Suprapubic skin (tissue), 4 donors: ENCODE results near the gene MCOLN3. TPM values are rescaled to one million over a fixed set of nuclear protein-coding genes. Genes with fewer than 3 reads are reported as not detected.
"Not testable (repeated sequence)": the region's sequence is repeated elsewhere in the genome, so short reads cannot be mapped to it uniquely, and the experiment has no call there.

Experiments
- DNase-seq, 2 donors: peaks; one replicate each; pipeline ENCODE4 v3.0.0-alpha.2; 2019; ENCODE audit warnings: low spot score in 2 of 2
- H3K27ac ChIP-seq: fragments of 200-600 bp; sonication (generic); one replicate; pipeline ENCODE4 v1.5.1; 2019
- H3K27me3 ChIP-seq: fragments of 200-600 bp; sonication (generic); one replicate; pipeline ENCODE4 v1.5.1; 2019
- H3K36me3 ChIP-seq: fragments of 200-600 bp; sonication (generic); one replicate; pipeline ENCODE4 v1.5.1; 2019
- H3K4me1 ChIP-seq: fragments of 200-600 bp; sonication (generic); one replicate; pipeline ENCODE4 v1.5.1; 2019
- H3K4me3 ChIP-seq: fragments of 200-600 bp; sonication (generic); one replicate; pipeline ENCODE4 v1.5.1; 2019; ENCODE audit warnings: mild to moderate bottlenecking
- H3K9me3 ChIP-seq: fragments of 200-600 bp; sonication (generic); one replicate; pipeline ENCODE4 v1.5.1; 2019
- CTCF ChIP-seq, 2 donors: fragments of 200-600 bp in 1 of 2; fragments of 450-650 bp in 1 of 2; sonication (generic) in 1 of 2; IDR thresholded peaks; one replicate each; pipeline ENCODE4 v1.5.1; 2016 to 2019; ENCODE audit warnings: antibody characterized with exemption in 2 of 2, mild to moderate bottlenecking in 1 of 2, moderate library complexity in 1 of 2
- EP300 ChIP-seq: sonication (generic); formaldehyde crosslinking; IDR thresholded peaks from one replicate; pipeline ENCODE4 v1.6.1; 2017; ENCODE audit warnings: antibody characterized with exemption
- POLR2A ChIP-seq, 2 donors: fragments of 450-650 bp; IDR thresholded peaks; one replicate each; pipeline ENCODE4 v1.6.1; 2017; ENCODE audit warnings: antibody characterized with exemption in 2 of 2, mild to moderate bottlenecking in 2 of 2, moderate library complexity in 2 of 2
- POLR2AphosphoS5 ChIP-seq, 3 donors: sonication (generic); formaldehyde crosslinking; IDR thresholded peaks; one replicate each; pipeline ENCODE4 v1.6.1; 2017; ENCODE audit warnings: antibody characterized with exemption in 3 of 3
- WGBS: methylation state at CpG from one replicate; pipeline ENCODE4 v1.1.5; 2018; 5-methylcytosine and 5-hydroxymethylcytosine counted together
- total RNA-seq, 4 donors: library from RNA; depleted of rRNA; stranded (reverse); fragments of >200 nt; gene quantifications; one replicate each; pipeline ENCODE4 v1.1.0, GENCODE V29; 2016

The MCOLN3 gene
- total RNA-seq, 4 donors from 2014 or later, result 2.0 to 10.7 (median 6.1) TPM

GRCh38 chr1:84988588-84988987, 59.7 kb downstream of the MCOLN3 start:
- Histone ChIP-seq H3K36me3 (no peaks in the 10 kb centered on the region), H3K4me1 (no peaks in the 10 kb centered on the region), H3K27ac (no peak overlapping the region), H3K27me3 (no peaks in the 10 kb centered on the region), H3K9me3 (no peaks in the 10 kb centered on the region), H3K4me3 (no peak overlapping the region)
- 83% methylated on average over 2 of the region's 2 CpGs for WGBS
- no peak for DNase-seq
- TF ChIP-seq POLR2A (IDR thresholded peaks at IDR 0.05) (no peak), EP300 (no peak), POLR2AphosphoS5 (IDR thresholded peaks at IDR 0.05) (no peak), CTCF (IDR thresholded peaks at IDR 0.05) (no peak)

- not testable (repeated sequence) for H3K9me3 ChIP-seq, H3K36me3 ChIP-seq, H3K4me3 ChIP-seq, H3K27ac ChIP-seq, DNase-seq, H3K27me3 ChIP-seq, H3K4me1 ChIP-seq
- WGBS, result 82% methylated on average over 3 of the region's 3 CpGs
These were observed 61.7 kb downstream of the MCOLN3 start for GRCh38 chr1:84986561-84986960.

- Histone ChIP-seq H3K9me3 (no peaks in the 10 kb centered on the region), H3K4me3 (no peak overlapping the region), H3K36me3 (no peaks in the 10 kb centered on the region), H3K27me3 (no peaks in the 10 kb centered on the region), H3K4me1 (no peaks in the 10 kb centered on the region), H3K27ac (no peak overlapping the region)
- DNase-seq, result no peak
- TF ChIP-seq POLR2A (IDR thresholded peaks at IDR 0.05), result no peak
- TF ChIP-seq POLR2AphosphoS5 (IDR thresholded peaks at IDR 0.05), result no peak
- no peak for TF ChIP-seq EP300
- TF ChIP-seq CTCF (IDR thresholded peaks at IDR 0.05), result no peak
These were observed 62.9 kb downstream of the MCOLN3 start for GRCh38 chr1:84985365-84985764.

GRCh38 chr1:84982395-84982794, 65.9 kb downstream of the MCOLN3 start:
- H3K36me3 ChIP-seq, result no peaks in the 10 kb centered on the region
- DNase-seq, result no peak
- WGBS, result 81% methylated on average over 2 of the region's 2 CpGs
- H3K4me3 ChIP-seq, result no peak overlapping the region
- no peaks in the 10 kb centered on the region for H3K27me3 ChIP-seq
- H3K9me3 ChIP-seq, result no peaks in the 10 kb centered on the region
- H3K4me1 ChIP-seq, result no peaks in the 10 kb centered on the region
- no peak for TF ChIP-seq POLR2AphosphoS5 (IDR thresholded peaks at IDR 0.05)
- TF ChIP-seq CTCF (IDR thresholded peaks at IDR 0.05), result no peak
- no peak for TF ChIP-seq EP300
- TF ChIP-seq POLR2A (IDR thresholded peaks at IDR 0.05), result no peak
- no peak overlapping the region for H3K27ac ChIP-seq

- TF ChIP-seq POLR2AphosphoS5 (IDR thresholded peaks at IDR 0.05) (no peak), POLR2A (IDR thresholded peaks at IDR 0.05) (no peak), CTCF (IDR thresholded peaks at IDR 0.05) (no peak), EP300 (no peak)
- no peak for DNase-seq
- Histone ChIP-seq H3K4me3 (no peak overlapping the region), H3K9me3 (no peaks in the 10 kb centered on the region), H3K27ac (no peak overlapping the region), H3K27me3 (no peaks in the 10 kb centered on the region), H3K4me1 (no peaks in the 10 kb centered on the region), H3K36me3 (no peaks in the 10 kb centered on the region)
- WGBS, result 45% methylated on average over 2 of the region's 2 CpGs
These were observed 73.3 kb downstream of the MCOLN3 start for GRCh38 chr1:84975035-84975434.
